HG03439 (cell line): ENCODE data around the gene CFAP99.
"Not testable (repeated sequence)": the region's sequence is repeated elsewhere in the genome, so short reads cannot be mapped to it uniquely, and the experiment has no call there.

Source experiments
- ATAC-seq: cut with Tn5 transposase; IDR thresholded peaks from one replicate; pipeline ENCODE4 v1.9.1; 2021; ENCODE audit warnings: mild to moderate bottlenecking, moderate library complexity; ENCODE audit not compliant: unreplicated experiment

The CFAP99 gene

GRCh38 chr4:2465032-2465431 lies 46.3 kb downstream of the CFAP99 start:
- no peak for ATAC-seq

- ATAC-seq: not testable (repeated sequence)
Observed at GRCh38 chr4:2465544-2465943, 46.8 kb downstream of the CFAP99 start.

- peak; percentile 73 for ATAC-seq
Observed at GRCh38 chr4:2468456-2469191, 49.9 kb downstream of the CFAP99 start, which contains the start of gene RNF4. Gene RNF4, plus strand, starts transcription at chr4:2469106. Its CDS starts 21,388 bp downstream, at chr4:2490494.

GRCh38 chr4:2469192-2469984 lies 50.6 kb downstream of the CFAP99 start:
- ATAC-seq: peak; percentile 45

GRCh38 chr4:2470791-2471190 lies 52.0 kb downstream of the CFAP99 start:
- ATAC-seq: no peak

GRCh38 chr4:2472187-2472586 lies 53.4 kb downstream of the CFAP99 start:
- ATAC-seq: no peak

- no peak for ATAC-seq
Observed at GRCh38 chr4:2478229-2478628, 59.5 kb downstream of the CFAP99 start.

GRCh38 chr4:2480649-2481048 lies 61.9 kb downstream of the CFAP99 start:
- ATAC-seq: no peak

GRCh38 chr4:2482192-2482591 lies 63.4 kb downstream of the CFAP99 start:
- no peak for ATAC-seq

- ATAC-seq: peak; percentile 34
Observed at GRCh38 chr4:2482693-2483092, 63.9 kb downstream of the CFAP99 start.

GRCh38 chr4:2483237-2483636 lies 64.5 kb downstream of the CFAP99 start:
- no peak for ATAC-seq

- no peak for ATAC-seq
Observed at GRCh38 chr4:2484185-2484584, 65.4 kb downstream of the CFAP99 start.

- peak; percentile 65 for ATAC-seq
Observed at GRCh38 chr4:2484993-2485392, 66.2 kb downstream of the CFAP99 start.

GRCh38 chr4:2485956-2486355 lies 67.2 kb downstream of the CFAP99 start:
- ATAC-seq: no peak

- no peak for ATAC-seq
Observed at GRCh38 chr4:2486981-2487380, 68.2 kb downstream of the CFAP99 start.

GRCh38 chr4:2487632-2488031 lies 68.9 kb downstream of the CFAP99 start:
- ATAC-seq: peak; percentile 34

- no peak for ATAC-seq
Observed at GRCh38 chr4:2489081-2489805, 70.5 kb downstream of the CFAP99 start.

GRCh38 chr4:2489841-2490552 lies 71.2 kb downstream of the CFAP99 start:
- ATAC-seq: no peak

GRCh38 chr4:2492970-2493369 lies 74.2 kb downstream of the CFAP99 start:
- ATAC-seq: no peak

- ATAC-seq: no peak
Observed at GRCh38 chr4:2494992-2495391, 76.2 kb downstream of the CFAP99 start.

GRCh38 chr4:2497324-2497723 lies 78.6 kb downstream of the CFAP99 start:
- no peak for ATAC-seq
